ENCODE results near the gene GRK3. TPM values are rescaled to one million over a fixed set of nuclear protein-coding genes. Genes with fewer than 3 reads are reported as not detected.
"Not testable (repeated sequence)": the region's sequence is repeated elsewhere in the genome, so short reads cannot be mapped to it uniquely, and the experiment has no call there.

The GRK3 gene
- total and polyA plus RNA-seq, 2 donors (not counting 3 experiments of a cell fraction or from before 2014, with no cell fraction given) = 0.68 to 4.4 TPM

- intact Hi-C loops (cut with micrococcal nuclease) = loop anchor here (5.0 kb wide), 1 partner anchor 105 kb away; no protein-coding TSS in a partner anchor
- Histone ChIP-seq H3K27ac (ENCODE audit: insufficient read depth, low read depth, low read length) (no peak overlapping the region), H3K4me3 (replicated peaks in 1 of 3; ENCODE audit: insufficient read depth in 1 of 3, low read depth in 1 of 3, low read length in 3 of 3) (no peak overlapping the region), H4K20me1 (replicated peaks; ENCODE audit: control insufficient read depth, extremely low read depth, insufficient read depth, low read length) (no peaks in the 10 kb centered on the region), H3K4me2 (ENCODE audit: insufficient read depth, low read length) (no peak overlapping the region), H3K79me2 (ENCODE audit: control insufficient read depth, insufficient read depth, low read length) (no peaks in the 10 kb centered on the region), H2AFZ (ENCODE audit: low read depth, low read length) (no peak overlapping the region), H3K27me3 (ENCODE audit: control insufficient read depth in 2 of 2, insufficient read depth in 2 of 2, low read length in 2 of 2) (peaks cover 8 to 17% of the 10 kb centered on the region in 2 experiments), H3K9ac (replicated peaks; ENCODE audit: extremely low read depth, insufficient read depth, low read length) (no peak overlapping the region), H3K36me3 (ENCODE audit: control insufficient read depth in 2 of 2, extremely low read depth in 1 of 2, insufficient read depth in 2 of 2, low read length in 2 of 2) (no peaks in the 10 kb centered on the region), H3K4me1 (ENCODE audit: control insufficient read depth, extremely low read depth, insufficient read depth, low read length) (peaks cover 6% of the 10 kb centered on the region), H3K9me3 (replicated peaks; ENCODE audit: control insufficient read depth, insufficient read depth, low read length) (no peaks in the 10 kb centered on the region), H3K9me1 (replicated peaks; ENCODE audit: control insufficient read depth, extremely low read depth, insufficient read depth, low read length) (no peaks in the 10 kb centered on the region)
- DNase-seq (ENCODE audit: low read depth, low spot score) (no peak), FAIRE-seq (no peak)
- TF ChIP-seq MYC (IDR thresholded peaks at IDR 0.05; ENCODE audit: low read depth, low read length) = no peak
- TF ChIP-seq CTCF (IDR thresholded peaks at IDR 0.05; ENCODE audit: extremely low read depth in 1 of 2, insufficient read depth in 1 of 2, low read depth in 1 of 2, low read length in 2 of 2) = no peak
- TF ChIP-seq EZH2 (IDR thresholded peaks at IDR 0.05; ENCODE audit: borderline replicate concordance, low read depth, low read length, severe bottlenecking) = no peak
- TF ChIP-seq MAX (IDR thresholded peaks at IDR 0.05; ENCODE audit: insufficient read depth, insufficient read length) = no peak
- no peak for TF ChIP-seq POLR2A (IDR thresholded peaks at IDR 0.05; ENCODE audit: low read depth, low read length)
- no TSS peak for BruUV-seq (replicated peaks)
- dilution Hi-C loops (cut with MboI; ENCODE audit: extremely low pct_ligation_motif_present, low sequenced_read_pairs) = no loop called here
- ChIA-PET POLR2A (no interaction called here), CTCF (interaction anchor here (1.0 kb wide), 1 partner anchor 206 kb away, joined by 3 read pairs; no protein-coding TSS in a partner anchor)
These were observed 2.8 kb downstream of the GRK3 start for GRCh38 chr22:25567251-25567675.

GRCh38 chr22:25568066-25568465 lies 3.6 kb downstream of the GRK3 start:
- H3K9me1 ChIP-seq (replicated peaks; ENCODE audit: control insufficient read depth, extremely low read depth, insufficient read depth, low read length); DNase-seq (ENCODE audit: low read depth, low spot score); POLR2A ChIA-PET; H3K4me2 ChIP-seq (ENCODE audit: insufficient read depth, low read length); H3K27ac ChIP-seq (ENCODE audit: insufficient read depth, low read depth, low read length); H4K20me1 ChIP-seq (replicated peaks; ENCODE audit: control insufficient read depth, extremely low read depth, insufficient read depth, low read length); H2AFZ ChIP-seq (ENCODE audit: low read depth, low read length); H3K4me1 ChIP-seq (ENCODE audit: control insufficient read depth, extremely low read depth, insufficient read depth, low read length); FAIRE-seq; H3K9me3 ChIP-seq (replicated peaks; ENCODE audit: control insufficient read depth, insufficient read depth, low read length); H3K9ac ChIP-seq (replicated peaks; ENCODE audit: extremely low read depth, insufficient read depth, low read length); H3K4me3 ChIP-seq (replicated peaks in 1 of 3; ENCODE audit: insufficient read depth in 1 of 3, low read depth in 1 of 3, low read length in 3 of 3); BruUV-seq (replicated peaks); H3K79me2 ChIP-seq (ENCODE audit: control insufficient read depth, insufficient read depth, low read length); H3K36me3 ChIP-seq (ENCODE audit: control insufficient read depth in 2 of 2, extremely low read depth in 1 of 2, insufficient read depth in 2 of 2, low read length in 2 of 2); dilution Hi-C loops (cut with MboI; ENCODE audit: extremely low pct_ligation_motif_present, low sequenced_read_pairs): not testable (repeated sequence)
- peaks cover 8 to 17% of the 10 kb centered on the region in 2 experiments for H3K27me3 ChIP-seq (ENCODE audit: control insufficient read depth in 2 of 2, insufficient read depth in 2 of 2, low read length in 2 of 2)
- CTCF ChIA-PET = interaction anchor here (1.0 kb wide), 1 partner anchor 205 kb away, joined by 3 read pairs; no protein-coding TSS in a partner anchor
- intact Hi-C loops (cut with micrococcal nuclease) = loop anchor here (5.0 kb wide), 1 partner anchor 106 kb away; no protein-coding TSS in a partner anchor
